IMR-90 (cell line): ENCODE data around the gene RIMOC1. TPM values are rescaled to one million over a fixed set of nuclear protein-coding genes. Genes with fewer than 3 reads are reported as not detected.
"Not testable (repeated sequence)": the region's sequence is repeated elsewhere in the genome, so short reads cannot be mapped to it uniquely, and the experiment has no call there.

Experiments used
- ATAC-seq: fragments of 200-7000 bp; cut with Tn5 transposase; 2 replicates; pipeline ENCODE4 v1.9.1; 2020; ENCODE audit warnings: low read depth, mild to moderate bottlenecking, moderate library complexity
- BruUV-seq: library from RNA; stranded (reverse); fragments of 400-500 nt; replicated peaks from 2 replicates; lab custom pipeline; 2021; lab: Mats Ljungman, UMichigan
- CTCF ChIA-PET: fragments of 300-600 bp; formaldehyde crosslinking; extraction: SDS; loops from one replicate; lab custom pipeline; 2021; ENCODE audit warnings: antibody characterized with exemption; lab: Yijun Ruan, JAX
- POLR2A ChIA-PET: fragments of 300-600 bp; sonication (Branson Sonifier 250); formaldehyde crosslinking; loops from one replicate; lab custom pipeline; 2022; ENCODE audit warnings: antibody characterized with exemption; ENCODE audit not compliant: unreplicated experiment; lab: Charles Lee
- DNase-seq: peaks from one replicate; pipeline ENCODE4 v3.0.0; 2013
- H2AFZ ChIP-seq: replicated peaks from 2 replicates; pipeline ENCODE3; 2013; ENCODE audit warnings: low read length, mild to moderate bottlenecking; ENCODE audit not compliant: poor library complexity
- H2AK5ac ChIP-seq: 2 replicates; pipeline ENCODE4 v1.6.1; 2013; ENCODE audit warnings: low read depth, low read length, inconsistent platforms
- H2AK9ac ChIP-seq: replicated peaks from 2 replicates; pipeline ENCODE3; 2013; ENCODE audit warnings: mild to moderate bottlenecking, low read depth, low read length, moderate library complexity; ENCODE audit not compliant: poor library complexity
- H2BK120ac ChIP-seq: 2 replicates; pipeline ENCODE4 v1.6.1; 2013; ENCODE audit warnings: low read depth, low read length, inconsistent platforms
- H2BK15ac ChIP-seq: 3 replicates; pipeline ENCODE4 v1.6.1; 2013; ENCODE audit warnings: low read depth, low read length, inconsistent platforms
- H2BK20ac ChIP-seq: 2 replicates; pipeline ENCODE4 v1.6.1; 2013; ENCODE audit warnings: low read depth, mild to moderate bottlenecking, inconsistent platforms, low read length, moderate library complexity
- H2BK5ac ChIP-seq: 2 replicates; pipeline ENCODE4 v1.6.1; 2013; ENCODE audit warnings: mild to moderate bottlenecking, low read depth, low read length, inconsistent platforms; ENCODE audit not compliant: poor library complexity, severe bottlenecking
- H3K14ac ChIP-seq: replicated peaks from 2 replicates; pipeline ENCODE4 v1.6.1; 2013; ENCODE audit warnings: low read depth, low read length, inconsistent platforms
- H3K18ac ChIP-seq: 2 replicates; pipeline ENCODE4 v1.6.1; 2013; ENCODE audit warnings: low read depth, low read length, control low read depth
- H3K23ac ChIP-seq: 2 replicates; pipeline ENCODE4 v1.6.1; 2013; ENCODE audit warnings: low read depth, low read length, inconsistent platforms
- H3K27ac ChIP-seq: 2 replicates; pipeline ENCODE4 v1.5.1; 2013; ENCODE audit warnings: mild to moderate bottlenecking, control low read depth, low read length; ENCODE audit not compliant: insufficient read depth
- H3K27me3 ChIP-seq: 2 replicates; pipeline ENCODE4 v1.6.1; 2013; ENCODE audit warnings: low read length; ENCODE audit not compliant: control insufficient read depth, insufficient read depth
- H3K36me3 ChIP-seq: 2 replicates; pipeline ENCODE4 v1.6.1; 2013; ENCODE audit warnings: low read length, mixed read lengths; ENCODE audit not compliant: control insufficient read depth, insufficient read depth
- H3K4ac ChIP-seq: 2 replicates; pipeline ENCODE4 v1.6.1; 2013; ENCODE audit warnings: low read depth, low read length, inconsistent platforms
- H3K4me1 ChIP-seq: 2 replicates; pipeline ENCODE4 v1.6.1; 2013; ENCODE audit warnings: low read length, mixed read lengths; ENCODE audit not compliant: control insufficient read depth, insufficient read depth
- H3K4me2 ChIP-seq: 2 replicates; pipeline ENCODE4 v1.6.1; 2013; ENCODE audit warnings: low read depth, mild to moderate bottlenecking, control low read depth, low read length, moderate library complexity
- H3K4me3 ChIP-seq: 2 replicates; pipeline ENCODE4 v1.5.1; 2013; ENCODE audit warnings: low read depth, mild to moderate bottlenecking, control low read depth, low read length, moderate library complexity; ENCODE audit not compliant: insufficient read depth
- H3K56ac ChIP-seq: 2 replicates; pipeline ENCODE4 v1.6.1; 2013; ENCODE audit warnings: low read length, inconsistent platforms; ENCODE audit not compliant: insufficient read depth; ENCODE audit errors: extremely low read depth
- H3K79me1 ChIP-seq, 2 experiments: 2 replicates each; pipeline ENCODE4 v1.6.1; 2013; ENCODE audit warnings: low read length in 2 of 2, inconsistent platforms in 1 of 2, low read depth in 1 of 2
- H3K9ac ChIP-seq: 2 replicates; pipeline ENCODE4 v1.6.1; 2013; ENCODE audit warnings: low read depth, low read length, control low read depth
- H3K9me1 ChIP-seq: 2 replicates; pipeline ENCODE4 v1.6.1; 2013; ENCODE audit warnings: low read length, inconsistent platforms; ENCODE audit not compliant: insufficient read depth
- H3K9me3 ChIP-seq: 2 replicates; pipeline ENCODE4 v1.6.1; 2013; ENCODE audit warnings: low read length; ENCODE audit not compliant: control insufficient read depth, insufficient read depth
- H4K20me1 ChIP-seq: 2 replicates; pipeline ENCODE4 v1.6.1; 2013; ENCODE audit warnings: low read length, inconsistent platforms; ENCODE audit not compliant: insufficient read depth
- H4K5ac ChIP-seq: 2 replicates; pipeline ENCODE4 v1.6.1; 2013; ENCODE audit warnings: mild to moderate bottlenecking, low read depth, low read length, control low read depth
- H4K8ac ChIP-seq, 2 experiments: 2 replicates each; pipeline ENCODE4 v1.6.1; 2013; ENCODE audit warnings: low read depth in 2 of 2, low read length in 2 of 2, control low read depth in 1 of 2, inconsistent platforms in 1 of 2
- H4K91ac ChIP-seq: 2 replicates; pipeline ENCODE4 v1.6.1; 2013; ENCODE audit warnings: low read depth, low read length, inconsistent platforms; ENCODE audit not compliant: insufficient read depth
- MAZ ChIP-seq: IDR thresholded peaks from 2 replicates; pipeline ENCODE4 v1.6.1; 2012; ENCODE audit warnings: low read depth, mild to moderate bottlenecking, low read length, improper control_type of control experiment, moderate library complexity, borderline replicate concordance
- WGBS, 2 experiments: methylation state at CpG; one replicate each; pipeline versions ENCODE4 v1.1.5 to v1.1.7; 2013; ENCODE audit warnings: missing lambda C conversion rate in 2 of 2; ENCODE audit not compliant: insufficient read length in 1 of 2; ENCODE audit errors: extremely low coverage in 2 of 2; 5-methylcytosine and 5-hydroxymethylcytosine counted together
- dilution Hi-C: fragments of 300-500 bp; cut with HindIII; formaldehyde crosslinking; loops from one replicate; pipeline ENCODE4 v1.14.3; 2018; ENCODE audit warnings: low sequenced_read_pairs; ENCODE audit not compliant: unreplicated experiment
- in situ Hi-C: fragments of 300-500 bp; cut with MboI; formaldehyde crosslinking; loops from 3 replicates; pipeline ENCODE4 v1.14.3; 2019; ENCODE audit warnings: low sequenced_read_pairs, inconsistent platforms, mixed read lengths
- intact Hi-C: fragments of 100-400 bp; cut with micrococcal nuclease; formaldehyde crosslinking; loops from 2 replicates; pipeline ENCODE4 v1.10.0; 2022
- polyA plus RNA-seq, 3 experiments: library from polyadenylated mRNA; depleted of rRNA; stranded (reverse); fragments of >200 nt; gene quantifications; 2 replicates each; pipeline ENCODE4 v1.2.3, GENCODE V29; 2012; ENCODE audit warnings: low replicate concordance in 1 of 3
- total RNA-seq: library from RNA; depleted of rRNA; stranded (reverse); fragments of >200 nt; gene quantifications from 2 replicates; pipeline ENCODE4 v1.2.3, GENCODE V29; 2012

Gene RIMOC1
- total and polyA plus RNA-seq, 2 of the 4 experiments (the other 2 are of a cell fraction): 4.1 to 9.0 TPM

- no peak overlapping the region for H3K4ac ChIP-seq
- POLR2A ChIA-PET: no interaction called here
- H3K9ac ChIP-seq: no peak overlapping the region
- intact Hi-C loops: no loop called here
- no peak overlapping the region for H4K5ac ChIP-seq
- in situ Hi-C loops: no loop called here
- H3K4me3 ChIP-seq: no peak overlapping the region
- no peaks in the 10 kb centered on the region for H4K20me1 ChIP-seq
- CTCF ChIA-PET: no interaction called here
- H2AK9ac ChIP-seq: no peak overlapping the region
- TF ChIP-seq MAZ: no peak
- no peak overlapping the region for H3K23ac ChIP-seq
- no peak overlapping the region for H2AFZ ChIP-seq
- H4K91ac ChIP-seq: no peak overlapping the region
- H2AK5ac ChIP-seq: no peak overlapping the region
- no peak overlapping the region for H3K14ac ChIP-seq
- H4K8ac ChIP-seq: no peak overlapping the region
- no peak for ATAC-seq
- no CpG with 5 or more reads among the region's 1 CpG for WGBS, 2 experiments
- no peak overlapping the region for H2BK20ac ChIP-seq
- no peak for DNase-seq
- dilution Hi-C loops: no loop called here
- no peaks in the 10 kb centered on the region for H3K79me1 ChIP-seq
- H2BK5ac ChIP-seq: no peak overlapping the region
- no peaks in the 10 kb centered on the region for H3K9me3 ChIP-seq
- no peak overlapping the region for H3K18ac ChIP-seq
- no TSS peak for BruUV-seq
- no peak overlapping the region for H3K4me2 ChIP-seq
- no peak overlapping the region for H2BK120ac ChIP-seq
- no peak overlapping the region for H3K27ac ChIP-seq
- no peak overlapping the region for H3K56ac ChIP-seq
- no peak overlapping the region for H2BK15ac ChIP-seq
- H3K4me1 ChIP-seq: no peaks in the 10 kb centered on the region
- no peaks in the 10 kb centered on the region for H3K36me3 ChIP-seq
- no peaks in the 10 kb centered on the region for H3K27me3 ChIP-seq
- H3K9me1 ChIP-seq: no peaks in the 10 kb centered on the region
These were observed 36.5 kb downstream of the RIMOC1 start for GRCh38 chr5:41940641-41941040.

- H2BK5ac ChIP-seq, H2AFZ ChIP-seq, H4K5ac ChIP-seq, H3K36me3 ChIP-seq, H3K4me3 ChIP-seq, CTCF ChIA-PET, H3K4me1 ChIP-seq, H2AK9ac ChIP-seq, POLR2A ChIA-PET, H3K56ac ChIP-seq, H4K8ac ChIP-seq, intact Hi-C loops, DNase-seq, H4K20me1 ChIP-seq, H4K91ac ChIP-seq, H3K9me3 ChIP-seq, H3K23ac ChIP-seq, H3K4me2 ChIP-seq, ATAC-seq, H2BK20ac ChIP-seq, H3K9ac ChIP-seq, H3K27ac ChIP-seq, H3K79me1 ChIP-seq, H3K18ac ChIP-seq, H2BK120ac ChIP-seq, H3K4ac ChIP-seq, H2AK5ac ChIP-seq, H3K27me3 ChIP-seq, dilution Hi-C loops, in situ Hi-C loops, H2BK15ac ChIP-seq, H3K9me1 ChIP-seq, H3K14ac ChIP-seq, BruUV-seq: not testable (repeated sequence)
- WGBS, 2 experiments: no CpG with 5 or more reads among the region's 7 CpGs
These were observed 41.3 kb downstream of the RIMOC1 start for GRCh38 chr5:41945332-41945955.
